ENCODE results near the gene C4BPA.

The C4BPA gene

GRCh38 chr1:207062058-207062457 lies 42.0 kb upstream of the C4BPA start:
- WGBS, result 50% methylated on average over 1 of the region's 1 CpG
- H3K79me1 ChIP-seq (replicated peaks; ENCODE audit: low read length, poor library complexity, severe bottlenecking), result peaks cover 1% of the 10 kb centered on the region
- no peak for DNase-seq
- H3K27ac ChIP-seq (ENCODE audit: low read length, poor library complexity, severe bottlenecking), result no peak overlapping the region
- H2BK5ac ChIP-seq (ENCODE audit: low read depth, low read length, poor library complexity, severe bottlenecking), result no peak overlapping the region
- no peak overlapping the region for H3K4ac ChIP-seq (ENCODE audit: low read depth in 1 of 2, low read length in 2 of 2)
- no peak overlapping the region for H2BK15ac ChIP-seq (ENCODE audit: low read depth, poor library complexity, severe bottlenecking)
- no peak overlapping the region for H4K91ac ChIP-seq (ENCODE audit: low read length)
- H2BK120ac ChIP-seq (ENCODE audit: low read depth, low read length), result no peak overlapping the region
- no peaks in the 10 kb centered on the region for H3K27me3 ChIP-seq (ENCODE audit: control insufficient read depth in 1 of 2, insufficient read depth in 1 of 2, low read length in 2 of 2)
- H3K4me1 ChIP-seq (ENCODE audit: control insufficient read depth, insufficient read depth, low read depth, low read length), result no peaks in the 10 kb centered on the region
- H2AFZ ChIP-seq (ENCODE audit: low read depth, low read length), result no peak overlapping the region
- no peak overlapping the region for H3K14ac ChIP-seq (ENCODE audit: low read length in 2 of 2)
- H2AK5ac ChIP-seq (ENCODE audit: low read length, severe bottlenecking), result no peak overlapping the region
- no peak overlapping the region for H3K9ac ChIP-seq (ENCODE audit: low read length)
- H3K18ac ChIP-seq (ENCODE audit: low read depth in 1 of 2, low read length in 2 of 2), result no peak overlapping the region
- H3K4me3 ChIP-seq (ENCODE audit: insufficient read depth in 1 of 2, low read depth in 1 of 2, low read length in 2 of 2), result no peak overlapping the region
- no peak overlapping the region for H4K8ac ChIP-seq (ENCODE audit: low read length)
- no peaks in the 10 kb centered on the region for H3K9me3 ChIP-seq (ENCODE audit: control insufficient read depth, low read length)
- no peak overlapping the region for H2BK12ac ChIP-seq (ENCODE audit: low read length in 2 of 2)
- H3K36me3 ChIP-seq (ENCODE audit: control insufficient read depth in 1 of 2, insufficient read depth in 2 of 2, low read depth in 1 of 2, low read length in 2 of 2), result peaks cover 10 to 63% of the 10 kb centered on the region in 2 experiments
- no peak overlapping the region for H3K4me2 ChIP-seq (ENCODE audit: low read length, poor library complexity, severe bottlenecking)
- H3K23ac ChIP-seq (ENCODE audit: low read length in 2 of 2), result no peak overlapping the region

- Histone ChIP-seq H3K4me1 (ENCODE audit: control insufficient read depth, insufficient read depth, low read depth, low read length) (no peaks in the 10 kb centered on the region), H2BK120ac (ENCODE audit: low read depth, low read length) (no peak overlapping the region)
- WGBS, result 96% methylated on average over 5 of the region's 5 CpGs
Measured at GRCh38 chr1:207063014-207063413, 41.0 kb upstream of the C4BPA start.

GRCh38 chr1:207064561-207064960 lies 39.5 kb upstream of the C4BPA start:
- DNase-seq, result no peak
- no peak overlapping the region for H3K27ac ChIP-seq (ENCODE audit: low read length, poor library complexity, severe bottlenecking)
- no peak overlapping the region for H2BK120ac ChIP-seq (ENCODE audit: low read depth, low read length)
- H4K8ac ChIP-seq (ENCODE audit: low read length), result no peak overlapping the region
- H2AK5ac ChIP-seq (ENCODE audit: low read length, severe bottlenecking), result no peak overlapping the region
- H3K4me3 ChIP-seq (ENCODE audit: insufficient read depth in 1 of 2, low read depth in 1 of 2, low read length in 2 of 2), result no peak overlapping the region
- no peak overlapping the region for H3K4ac ChIP-seq (ENCODE audit: low read depth in 1 of 2, low read length in 2 of 2)
- H3K4me1 ChIP-seq (ENCODE audit: control insufficient read depth, insufficient read depth, low read depth, low read length), result no peaks in the 10 kb centered on the region
- H3K18ac ChIP-seq (ENCODE audit: low read depth in 1 of 2, low read length in 2 of 2), result no peak overlapping the region
- no peak overlapping the region for H3K14ac ChIP-seq (ENCODE audit: low read length in 2 of 2)
- H2AFZ ChIP-seq (ENCODE audit: low read depth, low read length), result no peak overlapping the region
- no peak overlapping the region for H3K9ac ChIP-seq (ENCODE audit: low read length)
- no peaks in the 10 kb centered on the region for H3K9me3 ChIP-seq (ENCODE audit: control insufficient read depth, low read length)
- H3K36me3 ChIP-seq (ENCODE audit: control insufficient read depth in 1 of 2, insufficient read depth in 2 of 2, low read depth in 1 of 2, low read length in 2 of 2), result peaks cover 18 to 78% of the 10 kb centered on the region in 2 experiments
- H2BK12ac ChIP-seq (ENCODE audit: low read length in 2 of 2), result no peak overlapping the region
- WGBS, result 94% methylated on average over 8 of the region's 8 CpGs
- H2BK5ac ChIP-seq (ENCODE audit: low read depth, low read length, poor library complexity, severe bottlenecking), result no peak overlapping the region
- H4K91ac ChIP-seq (ENCODE audit: low read length), result no peak overlapping the region
- no peaks in the 10 kb centered on the region for H3K79me1 ChIP-seq (replicated peaks; ENCODE audit: low read length, poor library complexity, severe bottlenecking)
- no peak overlapping the region for H2BK15ac ChIP-seq (ENCODE audit: low read depth, poor library complexity, severe bottlenecking)
- H3K27me3 ChIP-seq (ENCODE audit: control insufficient read depth in 1 of 2, insufficient read depth in 1 of 2, low read length in 2 of 2), result no peaks in the 10 kb centered on the region
- no peak overlapping the region for H3K4me2 ChIP-seq (ENCODE audit: low read length, poor library complexity, severe bottlenecking)
- no peak overlapping the region for H3K23ac ChIP-seq (ENCODE audit: low read length in 2 of 2)

More at GRCh38 chr1:207063014-207063413, 41.0 kb upstream of the C4BPA start:
- Histone ChIP-seq H4K8ac (ENCODE audit: low read length) (no peak overlapping the region), H2BK5ac (ENCODE audit: low read depth, low read length, poor library complexity, severe bottlenecking) (no peak overlapping the region), H3K27me3 (ENCODE audit: control insufficient read depth in 1 of 2, insufficient read depth in 1 of 2, low read length in 2 of 2) (no peaks in the 10 kb centered on the region), H3K9ac (ENCODE audit: low read length) (no peak overlapping the region), H3K18ac (ENCODE audit: low read depth in 1 of 2, low read length in 2 of 2) (no peak overlapping the region), H3K4me3 (ENCODE audit: insufficient read depth in 1 of 2, low read depth in 1 of 2, low read length in 2 of 2) (no peak overlapping the region), H3K23ac (ENCODE audit: low read length in 2 of 2) (no peak overlapping the region), H3K4me2 (ENCODE audit: low read length, poor library complexity, severe bottlenecking) (no peak overlapping the region), H2BK12ac (ENCODE audit: low read length in 2 of 2) (no peak overlapping the region), H2AK5ac (ENCODE audit: low read length, severe bottlenecking) (no peak overlapping the region), H4K91ac (ENCODE audit: low read length) (no peak overlapping the region), H3K79me1 (replicated peaks; ENCODE audit: low read length, poor library complexity, severe bottlenecking) (peaks cover 1% of the 10 kb centered on the region), H2BK15ac (ENCODE audit: low read depth, poor library complexity, severe bottlenecking) (no peak overlapping the region), H3K27ac (ENCODE audit: low read length, poor library complexity, severe bottlenecking) (no peak overlapping the region), H3K4ac (ENCODE audit: low read depth in 1 of 2, low read length in 2 of 2) (no peak overlapping the region), H3K36me3 (ENCODE audit: control insufficient read depth in 1 of 2, insufficient read depth in 2 of 2, low read depth in 1 of 2, low read length in 2 of 2) (peaks cover 13 to 69% of the 10 kb centered on the region in 2 experiments), H3K9me3 (ENCODE audit: control insufficient read depth, low read length) (no peaks in the 10 kb centered on the region), H2AFZ (ENCODE audit: low read depth, low read length) (no peak overlapping the region), H3K14ac (ENCODE audit: low read length in 2 of 2) (no peak overlapping the region)
- DNase-seq, result no peak

- H3K23ac ChIP-seq (ENCODE audit: low read length in 2 of 2), result no peak overlapping the region
- no peak overlapping the region for H2AFZ ChIP-seq (ENCODE audit: low read depth, low read length)
- H2BK120ac ChIP-seq (ENCODE audit: low read depth, low read length), result no peak overlapping the region
- H3K79me1 ChIP-seq (replicated peaks; ENCODE audit: low read length, poor library complexity, severe bottlenecking), result no peaks in the 10 kb centered on the region
- H3K27ac ChIP-seq (ENCODE audit: low read length, poor library complexity, severe bottlenecking), result no peak overlapping the region
- H3K4me1 ChIP-seq (ENCODE audit: control insufficient read depth, insufficient read depth, low read depth, low read length), result no peaks in the 10 kb centered on the region
- H3K4me3 ChIP-seq (ENCODE audit: insufficient read depth in 1 of 2, low read depth in 1 of 2, low read length in 2 of 2), result no peak overlapping the region
- H2BK5ac ChIP-seq (ENCODE audit: low read depth, low read length, poor library complexity, severe bottlenecking), result no peak overlapping the region
- H4K8ac ChIP-seq (ENCODE audit: low read length), result no peak overlapping the region
- no peaks in the 10 kb centered on the region for H3K9me3 ChIP-seq (ENCODE audit: control insufficient read depth, low read length)
- H2BK15ac ChIP-seq (ENCODE audit: low read depth, poor library complexity, severe bottlenecking), result no peak overlapping the region
- H3K14ac ChIP-seq (ENCODE audit: low read length in 2 of 2), result no peak overlapping the region
- H2AK5ac ChIP-seq (ENCODE audit: low read length, severe bottlenecking), result no peak overlapping the region
- peaks cover 30 to 87% of the 10 kb centered on the region in 2 experiments for H3K36me3 ChIP-seq (ENCODE audit: control insufficient read depth in 1 of 2, insufficient read depth in 2 of 2, low read depth in 1 of 2, low read length in 2 of 2)
- H3K4me2 ChIP-seq (ENCODE audit: low read length, poor library complexity, severe bottlenecking), result no peak overlapping the region
- no peak overlapping the region for H4K91ac ChIP-seq (ENCODE audit: low read length)
- DNase-seq, result no peak
- H3K18ac ChIP-seq (ENCODE audit: low read depth in 1 of 2, low read length in 2 of 2), result no peak overlapping the region
- H3K4ac ChIP-seq (ENCODE audit: low read depth in 1 of 2, low read length in 2 of 2), result no peak overlapping the region
- H3K9ac ChIP-seq (ENCODE audit: low read length), result no peak overlapping the region
- no peak overlapping the region for H2BK12ac ChIP-seq (ENCODE audit: low read length in 2 of 2)
- no peaks in the 10 kb centered on the region for H3K27me3 ChIP-seq (ENCODE audit: control insufficient read depth in 1 of 2, insufficient read depth in 1 of 2, low read length in 2 of 2)
- 90% methylated on average over 3 of the region's 3 CpGs for WGBS
Measured at GRCh38 chr1:207067185-207067584, 36.8 kb upstream of the C4BPA start.
